Esophagus squamous epithelium (tissue), 5 donors: ENCODE results near the gene CA11. TPM values are rescaled to one million over a fixed set of nuclear protein-coding genes. Genes with fewer than 3 reads are reported as not detected.

ENCODE experiments used
- DNase-seq: peaks from one replicate; lab custom pipeline; 2025; lab: John Stamatoyannopoulos, UW
- H3K27ac ChIP-seq, 4 donors: fragments of 200-600 bp; sonication (generic); one replicate each; pipeline ENCODE4 v1.5.1; 2016 to 2019; ENCODE audit warnings: mild to moderate bottlenecking in 1 of 4
- H3K27me3 ChIP-seq, 4 donors: fragments of 200-600 bp; sonication (generic); 1 replicate in 3 of 4; 2 replicates in 1 of 4; pipeline versions ENCODE4 v1.5.1 to v1.6.0; 2017 to 2021; ENCODE audit warnings: antibody characterized with exemption in 1 of 4
- H3K36me3 ChIP-seq, 3 donors: fragments of 200-600 bp; sonication (generic); one replicate each; pipeline ENCODE4 v1.5.1; 2016 to 2019
- H3K4me1 ChIP-seq, 3 donors: fragments of 200-600 bp; sonication (generic); one replicate each; pipeline ENCODE4 v1.5.1; 2017 to 2019
- H3K4me3 ChIP-seq, 4 donors: fragments of 200-600 bp; sonication (generic); 1 replicate in 3 of 4; 2 replicates in 1 of 4; pipeline ENCODE4 v1.5.1; 2016 to 2019; ENCODE audit warnings: mild to moderate bottlenecking in 2 of 4, moderate library complexity in 1 of 4
- H3K9me3 ChIP-seq, 3 donors: fragments of 200-600 bp; sonication (generic); one replicate each; pipeline ENCODE4 v1.5.1; 2016 to 2019
- POLR2A ChIP-seq, 4 donors: fragments of 450-650 bp; IDR thresholded peaks; one replicate each; pipeline ENCODE4 v1.6.1; 2017; ENCODE audit warnings: antibody characterized with exemption in 4 of 4, mild to moderate bottlenecking in 4 of 4, moderate library complexity in 3 of 4
- WGBS, 2 donors: methylation state at CpG; one replicate each; pipeline ENCODE4 v1.1.5; 2018; 5-methylcytosine and 5-hydroxymethylcytosine counted together
- intact Hi-C: fragments of 100-400 bp; cut with DNase I; formaldehyde crosslinking; loops from one replicate; pipeline ENCODE4 v1.15.0; 2022
- total RNA-seq, 4 donors: library from RNA; depleted of rRNA; stranded (reverse); fragments of >200 nt; gene quantifications; one replicate each; pipeline ENCODE4 v1.1.0, GENCODE V29; 2016
- TF ChIP-seq, protein P1 (sequence below), 6 experiments: fragments of 450-650 bp in 4 of 6; fragments of 200-600 bp in 2 of 6; sonication (generic) in 2 of 6; IDR thresholded peaks; one replicate each; pipeline ENCODE4 v1.5.1; 2016 to 2019; ENCODE audit warnings: antibody characterized with exemption in 6 of 6, mild to moderate bottlenecking in 4 of 6, moderate library complexity in 4 of 6
- donor health status: DM: yes; HTN: yes; CAD: no.

Gene CA11
- total RNA-seq, 4 donors from 2014 or later = 1.4 to 6.9 (median 5.2) TPM

DNA sequence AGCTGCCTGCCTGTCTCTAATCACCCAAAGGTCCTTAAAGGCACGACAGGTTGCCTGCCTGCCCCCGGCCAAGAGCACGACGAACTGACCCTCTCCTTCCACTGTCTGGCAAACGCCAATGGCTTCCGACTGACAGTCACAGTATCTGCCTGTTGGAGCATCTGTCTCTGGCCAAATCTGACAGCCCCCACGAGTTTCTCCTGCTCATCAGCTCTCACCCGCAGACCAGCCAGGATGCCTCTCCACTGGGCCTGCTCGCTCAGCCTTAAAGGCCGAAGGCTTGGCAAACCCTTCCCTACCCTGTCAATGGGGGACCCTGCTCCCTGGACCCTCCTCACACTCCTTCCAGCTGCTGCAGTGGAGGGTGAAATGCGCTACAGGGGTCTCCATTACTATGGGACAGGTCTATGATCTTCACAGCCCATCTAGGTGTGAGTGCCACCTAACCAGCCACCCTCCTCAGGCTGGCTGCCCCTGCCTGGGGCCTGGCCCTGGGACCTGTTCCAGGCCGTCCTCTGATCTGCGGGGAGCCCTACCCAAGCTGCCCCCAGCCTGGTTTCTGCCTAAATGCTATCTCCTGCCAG is 32.0 kb downstream of the CA11 start:
- H3K9me3 ChIP-seq = no peaks in the 10 kb centered on the region
- peaks cover 17 to 32% (median 24%) of the 10 kb centered on the region in 3 donors for H3K36me3 ChIP-seq
- DNase-seq = no peak
- no peak for TF ChIP-seq POLR2A (IDR thresholded peaks at IDR 0.05)
- TF ChIP-seq, protein P1, sequence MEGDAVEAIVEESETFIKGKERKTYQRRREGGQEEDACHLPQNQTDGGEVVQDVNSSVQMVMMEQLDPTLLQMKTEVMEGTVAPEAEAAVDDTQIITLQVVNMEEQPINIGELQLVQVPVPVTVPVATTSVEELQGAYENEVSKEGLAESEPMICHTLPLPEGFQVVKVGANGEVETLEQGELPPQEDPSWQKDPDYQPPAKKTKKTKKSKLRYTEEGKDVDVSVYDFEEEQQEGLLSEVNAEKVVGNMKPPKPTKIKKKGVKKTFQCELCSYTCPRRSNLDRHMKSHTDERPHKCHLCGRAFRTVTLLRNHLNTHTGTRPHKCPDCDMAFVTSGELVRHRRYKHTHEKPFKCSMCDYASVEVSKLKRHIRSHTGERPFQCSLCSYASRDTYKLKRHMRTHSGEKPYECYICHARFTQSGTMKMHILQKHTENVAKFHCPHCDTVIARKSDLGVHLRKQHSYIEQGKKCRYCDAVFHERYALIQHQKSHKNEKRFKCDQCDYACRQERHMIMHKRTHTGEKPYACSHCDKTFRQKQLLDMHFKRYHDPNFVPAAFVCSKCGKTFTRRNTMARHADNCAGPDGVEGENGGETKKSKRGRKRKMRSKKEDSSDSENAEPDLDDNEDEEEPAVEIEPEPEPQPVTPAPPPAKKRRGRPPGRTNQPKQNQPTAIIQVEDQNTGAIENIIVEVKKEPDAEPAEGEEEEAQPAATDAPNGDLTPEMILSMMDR (IDR thresholded peaks at IDR 0.05) = no peak
- 60 to 75% methylated on average over 6 to 12 of the region's 13 CpGs for whole genome bisulfite sequencing, 2 donors
- intact Hi-C loops = no loop called here
- no peaks in the 10 kb centered on the region for H3K27me3 ChIP-seq
- H3K4me1 ChIP-seq = peaks cover 25 to 48% (median 32%) of the 10 kb centered on the region in 3 donors
- peak overlapping the region; percentile 91 to 96 (median 94) for H3K27ac ChIP-seq
- peak overlapping the region; percentile 14 to 54 (median 29) for H3K4me3 ChIP-seq

DNA sequence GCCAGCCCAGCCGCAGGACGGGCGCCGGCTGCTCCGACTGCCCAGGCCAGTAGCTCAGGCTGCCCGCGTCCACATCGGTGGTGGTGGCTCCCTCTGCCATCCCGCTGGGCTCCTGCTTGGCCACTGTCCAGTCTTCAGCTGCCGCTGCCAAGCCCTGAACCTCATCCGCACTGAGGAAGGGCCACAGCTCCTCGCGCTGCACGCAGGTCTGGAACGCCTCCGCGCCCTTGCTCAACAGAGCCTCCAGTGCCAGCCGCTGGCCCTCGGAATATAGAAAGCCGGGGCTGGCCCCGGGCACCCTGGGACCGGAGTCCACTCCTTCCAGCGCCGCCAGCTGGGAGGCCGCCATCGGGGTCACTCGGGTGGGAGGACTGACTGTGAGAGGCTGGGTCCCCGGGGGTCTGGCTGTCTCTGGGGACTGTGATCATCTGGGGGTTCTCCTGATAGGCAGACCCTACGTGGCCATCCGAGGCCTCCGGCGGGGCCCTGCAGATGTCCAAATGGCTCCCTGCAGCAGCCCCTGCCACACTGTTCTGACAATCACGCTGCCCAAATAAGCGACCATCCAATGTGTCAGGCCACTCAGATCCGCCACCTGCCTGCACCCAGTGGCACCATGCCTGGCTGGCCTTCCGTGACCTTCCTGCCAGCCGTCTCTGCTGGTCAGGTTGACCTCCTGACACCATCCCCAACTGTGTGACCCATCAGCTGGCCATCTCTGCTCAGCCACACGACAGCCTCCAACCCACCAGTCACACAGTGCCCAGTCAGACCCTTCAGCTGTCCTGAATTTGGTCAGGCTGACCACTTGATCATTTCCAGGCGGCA is 32.7 kb downstream of the CA11 start:
- peak overlapping the region in 1 of 4 donors; percentile 54 for H3K4me3 ChIP-seq
- TF ChIP-seq, protein P1 (IDR thresholded peaks at IDR 0.05) = no peak
- TF ChIP-seq POLR2A (IDR thresholded peaks at IDR 0.05) = no peak
- H3K27ac ChIP-seq = peak overlapping the region in 3 of 4 donors; percentile 93 to 96 (median 96)
- no peak for DNase-seq
- WGBS, 2 donors = 73 to 81% methylated on average over 8 to 11 of the region's 39 CpGs
- H3K9me3 ChIP-seq = no peaks in the 10 kb centered on the region
- H3K36me3 ChIP-seq = peaks cover 17 to 32% (median 24%) of the 10 kb centered on the region in 3 donors
- intact Hi-C loops = no loop called here
- H3K27me3 ChIP-seq = no peaks in the 10 kb centered on the region
- H3K4me1 ChIP-seq = peaks cover 23 to 49% (median 31%) of the 10 kb centered on the region in 3 donors

DNA sequence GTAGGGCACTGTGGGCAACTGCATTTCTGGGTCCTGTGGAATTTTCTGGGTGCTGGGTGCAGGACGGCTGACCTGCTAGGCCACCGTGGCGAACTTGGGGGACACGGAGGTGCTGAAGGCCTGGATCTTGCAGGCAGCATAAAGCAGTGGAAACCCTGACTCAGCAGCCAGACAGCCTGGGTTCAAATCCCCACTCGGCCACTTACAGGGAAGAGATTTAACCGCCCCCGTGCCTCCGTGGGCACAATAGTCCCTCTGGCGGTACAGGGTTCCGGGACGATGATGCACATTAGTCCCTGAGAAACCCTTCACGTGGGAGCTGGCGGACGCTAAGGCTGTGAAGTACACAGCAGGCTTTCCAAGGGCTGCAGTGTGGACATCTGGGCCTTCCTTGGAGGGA is 34.1 kb downstream of the CA11 start:
- H3K4me1 ChIP-seq = peaks cover 11 to 35% (median 17%) of the 10 kb centered on the region in 3 donors
- 73 to 84% methylated on average over 7 to 9 of the region's 14 CpGs for WGBS, 2 donors
- no peaks in the 10 kb centered on the region for H3K9me3 ChIP-seq
- no peaks in the 10 kb centered on the region for H3K27me3 ChIP-seq
- no peak for DNase-seq
- TF ChIP-seq POLR2A (IDR thresholded peaks at IDR 0.05) = no peak
- TF ChIP-seq, protein P1 (IDR thresholded peaks at IDR 0.05) = no peak
- intact Hi-C loops = no loop called here
- H3K27ac ChIP-seq = no peak overlapping the region
- H3K4me3 ChIP-seq = no peak overlapping the region
- H3K36me3 ChIP-seq = peaks cover 16 to 22% (median 18%) of the 10 kb centered on the region in 3 donors

DNA sequence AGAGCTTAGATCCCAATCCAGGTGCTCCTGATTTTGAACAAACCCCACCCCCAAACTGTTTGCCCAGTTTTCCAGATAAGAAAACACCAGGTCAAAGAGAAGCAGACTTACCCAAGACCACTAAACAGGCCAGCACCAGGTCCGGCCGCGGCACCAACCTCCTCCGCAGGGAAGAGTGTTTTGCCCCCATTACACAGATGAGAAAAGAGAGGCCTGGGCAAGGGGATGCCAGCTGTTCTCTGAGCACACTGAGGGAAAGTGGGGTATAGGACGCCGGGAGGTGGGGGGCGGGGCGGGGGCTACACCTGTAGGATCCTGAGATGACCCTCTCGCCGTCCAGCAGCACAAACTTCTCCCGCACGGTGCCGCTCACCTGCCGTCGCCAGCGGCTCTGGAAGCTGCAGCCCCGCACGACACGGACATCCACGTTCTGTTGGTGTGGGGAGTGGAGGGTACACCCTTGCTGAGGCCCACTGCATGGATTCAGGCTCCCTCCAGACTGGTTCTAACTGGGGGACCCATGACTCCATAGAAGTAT is 36.3 kb downstream of the CA11 start:
- Histone ChIP-seq H3K4me1 (peaks cover 0 to 13% (median 0%) of the 10 kb centered on the region in 3 donors), H3K36me3 (no peaks in the 10 kb centered on the region), H3K27ac (no peak overlapping the region), H3K9me3 (no peaks in the 10 kb centered on the region), H3K4me3 (no peak overlapping the region), H3K27me3 (no peaks in the 10 kb centered on the region)
- intact Hi-C loops = no loop called here
- TF ChIP-seq, protein P1 (IDR thresholded peaks at IDR 0.05) = no peak
- no peak for TF ChIP-seq POLR2A (IDR thresholded peaks at IDR 0.05)
- no peak for DNase-seq
- WGBS, 2 donors = 67 to 100% methylated on average over 1 to 3 of the region's 20 CpGs
